SU-DHL-6 (cell line): ENCODE data around the gene AFAP1L1.

ENCODE experiments used
- EZH2phosphoT487 ChIP-seq: fragments of 200-600 bp; sonication (generic), shearing (Covaris generic); conservative IDR thresholded peaks from 2 replicates; pipeline ENCODE4 v1.6.1; 2018; ENCODE audit warnings: mild to moderate bottlenecking, antibody characterized with exemption, low read length, moderate library complexity, mixed read lengths
- TF ChIP-seq, protein P1 (sequence below): fragments of 200-600 bp; sonication (generic); IDR thresholded peaks from one replicate; pipeline ENCODE4 v1.5.1; 2017; ENCODE audit warnings: antibody characterized with exemption, mild to moderate bottlenecking, low read length, moderate library complexity; ENCODE audit not compliant: insufficient read depth, poor library complexity, severe bottlenecking

DNA sequence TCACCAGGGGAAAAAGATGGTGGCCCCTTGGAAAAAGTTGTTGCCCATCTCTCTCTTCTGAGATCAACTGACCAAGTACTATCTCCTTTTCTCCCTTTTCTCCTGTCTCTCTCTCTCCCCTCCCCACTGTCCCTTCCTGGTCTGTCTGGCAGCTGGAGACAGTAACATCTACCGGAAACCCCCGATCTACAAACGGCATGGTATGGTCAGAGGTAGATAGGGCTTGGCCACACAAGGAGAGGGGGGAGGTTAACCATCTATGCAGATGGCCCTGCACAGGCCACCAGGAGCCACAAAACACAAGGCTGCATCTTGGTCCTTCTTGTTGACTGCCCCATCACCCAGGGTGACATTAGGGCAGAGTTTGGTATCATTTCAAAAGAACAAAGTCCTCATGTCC, 29.3 kb upstream of the AFAP1L1 start:
- TF ChIP-seq, protein P1, sequence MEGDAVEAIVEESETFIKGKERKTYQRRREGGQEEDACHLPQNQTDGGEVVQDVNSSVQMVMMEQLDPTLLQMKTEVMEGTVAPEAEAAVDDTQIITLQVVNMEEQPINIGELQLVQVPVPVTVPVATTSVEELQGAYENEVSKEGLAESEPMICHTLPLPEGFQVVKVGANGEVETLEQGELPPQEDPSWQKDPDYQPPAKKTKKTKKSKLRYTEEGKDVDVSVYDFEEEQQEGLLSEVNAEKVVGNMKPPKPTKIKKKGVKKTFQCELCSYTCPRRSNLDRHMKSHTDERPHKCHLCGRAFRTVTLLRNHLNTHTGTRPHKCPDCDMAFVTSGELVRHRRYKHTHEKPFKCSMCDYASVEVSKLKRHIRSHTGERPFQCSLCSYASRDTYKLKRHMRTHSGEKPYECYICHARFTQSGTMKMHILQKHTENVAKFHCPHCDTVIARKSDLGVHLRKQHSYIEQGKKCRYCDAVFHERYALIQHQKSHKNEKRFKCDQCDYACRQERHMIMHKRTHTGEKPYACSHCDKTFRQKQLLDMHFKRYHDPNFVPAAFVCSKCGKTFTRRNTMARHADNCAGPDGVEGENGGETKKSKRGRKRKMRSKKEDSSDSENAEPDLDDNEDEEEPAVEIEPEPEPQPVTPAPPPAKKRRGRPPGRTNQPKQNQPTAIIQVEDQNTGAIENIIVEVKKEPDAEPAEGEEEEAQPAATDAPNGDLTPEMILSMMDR, result no peak
- no peak for TF ChIP-seq EZH2phosphoT487
